Transverse colon (tissue), 4 donors: ENCODE data around the gene EGFR. TPM values are rescaled to one million over a fixed set of nuclear protein-coding genes. Genes with fewer than 3 reads are reported as not detected.

Experiments
- DNase-seq: peaks from one replicate; pipeline ENCODE4 v3.0.0-alpha.2; 2019
- H3K27ac ChIP-seq, 4 donors: fragments of 200-600 bp; sonication (generic); 2 replicates each; pipeline ENCODE4 v1.5.1; 2016 to 2018; ENCODE audit warnings: inconsistent platforms in 4 of 4
- H3K27me3 ChIP-seq: fragments of 200-600 bp; sonication (generic); 2 replicates; pipeline ENCODE4 v1.5.1; 2017; ENCODE audit warnings: inconsistent platforms
- H3K36me3 ChIP-seq, 4 donors: fragments of 200-600 bp; sonication (generic); 2 replicates each; pipeline ENCODE4 v1.5.1; 2017 to 2019; ENCODE audit warnings: inconsistent platforms in 4 of 4
- H3K4me1 ChIP-seq, 4 donors: fragments of 200-600 bp; sonication (generic); 2 replicates each; pipeline ENCODE4 v1.5.1; 2017 to 2020; ENCODE audit warnings: inconsistent platforms in 4 of 4
- H3K4me3 ChIP-seq, 4 donors: fragments of 200-600 bp; sonication (generic); 1 replicate in 1 of 4; 2 replicates in 3 of 4; pipeline versions ENCODE4 v1.5.1 to v1.6.1; 2017 to 2019; ENCODE audit warnings: inconsistent platforms in 4 of 4
- H3K9me3 ChIP-seq, 2 donors: fragments of 200-600 bp; sonication (generic); 2 replicates each; pipeline ENCODE4 v1.5.1; 2017 to 2019; ENCODE audit warnings: inconsistent platforms in 2 of 2
- EP300 ChIP-seq: sonication (generic); formaldehyde crosslinking; IDR thresholded peaks from one replicate; pipeline ENCODE4 v1.6.1; 2017; ENCODE audit warnings: antibody characterized with exemption, low read depth
- POLR2A ChIP-seq: fragments of 450-650 bp; IDR thresholded peaks from one replicate; pipeline ENCODE4 v1.6.1; 2016; ENCODE audit warnings: antibody characterized with exemption, mild to moderate bottlenecking, moderate library complexity
- POLR2AphosphoS5 ChIP-seq, 3 donors: sonication (generic); formaldehyde crosslinking; IDR thresholded peaks; one replicate each; pipeline ENCODE4 v1.6.1; 2016; ENCODE audit warnings: antibody characterized with exemption in 3 of 3
- WGBS, 2 donors: methylation state at CpG; one replicate each; pipeline ENCODE4 v1.1.5; 2018; ENCODE audit warnings: low coverage in 1 of 2; 5-methylcytosine and 5-hydroxymethylcytosine counted together
- in situ Hi-C, 4 donors: fragments of 200-750 bp; cut with MboI; loops; one replicate each; pipeline versions ENCODE4 v1.15.0 to v1.15.1; 2017; ENCODE audit warnings: low sequenced_read_pairs in 3 of 4, low pct_ligation_motif_present in 1 of 4, low pct_unique_long_range_greater_than_20kb in 1 of 4
- intact Hi-C: fragments of 100-400 bp; cut with DNase I; formaldehyde crosslinking; loops from one replicate; pipeline ENCODE4 v1.15.1; 2023; ENCODE audit warnings: low total_unique reads
- total RNA-seq, 4 donors: library from RNA; depleted of rRNA; stranded (reverse); fragments of >200 nt; gene quantifications; one replicate each; pipeline ENCODE4 v1.1.0, GENCODE V29; 2016
- TF ChIP-seq, protein P1 (sequence below), 5 experiments: fragments of 200-600 bp in 3 of 5; fragments of 450-650 bp in 2 of 5; sonication (generic) in 3 of 5; IDR thresholded peaks; 1 replicate in 2 of 5; 2 replicates in 3 of 5; pipeline ENCODE4 v1.5.1; 2016 to 2017; ENCODE audit warnings: antibody characterized with exemption in 5 of 5, inconsistent platforms in 3 of 5, mild to moderate bottlenecking in 2 of 5, moderate library complexity in 1 of 5

Gene EGFR
- total RNA-seq, 4 donors from 2014 or later = 40.0 to 85.7 (median 72.9) TPM

DNA sequence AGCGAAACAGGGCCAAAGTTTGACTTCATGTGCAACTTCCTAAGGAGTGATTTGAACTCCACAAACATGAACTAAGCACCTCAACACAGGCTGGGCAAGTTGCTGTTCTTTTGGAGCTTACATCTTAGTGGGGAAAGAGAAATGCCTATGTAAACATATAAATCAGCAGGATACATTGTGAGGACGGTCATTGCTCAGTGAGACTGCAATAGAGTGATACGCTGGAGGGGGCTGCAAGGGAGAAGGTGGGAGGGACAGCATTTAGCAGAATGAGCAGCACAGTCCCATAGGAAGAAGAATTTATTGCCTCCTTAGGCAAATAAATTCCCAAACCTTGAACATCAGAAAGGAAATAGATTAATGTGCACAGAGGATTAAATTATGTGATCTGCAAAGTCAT, 90.0 kb downstream of the EGFR start:
- no peaks in the 10 kb centered on the region for H3K36me3 ChIP-seq
- no peak for TF ChIP-seq POLR2AphosphoS5 (IDR thresholded peaks at IDR 0.05)
- H3K4me1 ChIP-seq = peaks cover 0 to 14% (median 0%) of the 10 kb centered on the region in 4 donors
- no peaks in the 10 kb centered on the region for H3K27me3 ChIP-seq
- in situ Hi-C loops = no loop called here
- no peak for DNase-seq
- intact Hi-C loops = no loop called here
- no peak overlapping the region for H3K27ac ChIP-seq
- WGBS, 2 donors = 55 to 78% methylated on average over 3 of the region's 3 CpGs
- no peak overlapping the region for H3K4me3 ChIP-seq
- no peaks in the 10 kb centered on the region for H3K9me3 ChIP-seq

DNA sequence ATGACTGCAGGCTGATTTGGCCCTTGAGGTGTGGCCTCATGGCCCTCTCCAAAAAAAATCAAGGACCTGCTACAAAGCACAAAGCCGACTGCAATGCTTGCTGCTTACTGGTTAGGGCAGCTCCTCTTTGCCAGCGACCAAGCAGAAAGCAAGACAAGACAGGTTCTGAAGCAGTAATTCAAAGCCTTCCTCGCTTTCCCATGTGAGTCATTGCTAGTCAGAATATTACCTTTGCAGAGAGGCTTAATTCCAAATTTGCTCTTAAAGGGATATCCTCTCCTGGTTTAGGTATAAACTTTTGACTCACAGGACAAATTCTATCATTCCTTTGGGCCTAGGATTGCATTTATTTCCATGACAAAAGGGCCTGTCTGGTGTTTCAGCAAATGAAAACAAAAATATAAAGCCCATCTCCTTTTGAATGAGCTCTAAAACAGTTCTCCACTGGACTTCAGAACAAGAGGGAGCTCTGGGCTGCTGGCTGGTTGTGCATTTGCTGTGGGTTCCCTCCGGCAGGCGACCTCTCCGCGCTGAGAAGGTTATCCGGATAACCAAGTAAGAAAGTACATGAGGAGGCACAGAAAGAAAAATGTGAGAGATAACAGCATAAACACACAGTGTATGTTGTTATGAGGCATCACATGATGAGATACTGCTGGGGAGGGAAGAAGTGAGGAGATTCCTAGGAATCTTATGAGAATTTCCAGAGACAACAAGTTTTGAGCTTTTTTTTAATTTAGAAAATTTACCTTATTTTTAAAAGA, 90.8 kb downstream of the EGFR start:
- no peak for TF ChIP-seq EP300
- no peak for TF ChIP-seq POLR2AphosphoS5 (IDR thresholded peaks at IDR 0.05)
- no peak for TF ChIP-seq POLR2A
- TF ChIP-seq, protein P1, sequence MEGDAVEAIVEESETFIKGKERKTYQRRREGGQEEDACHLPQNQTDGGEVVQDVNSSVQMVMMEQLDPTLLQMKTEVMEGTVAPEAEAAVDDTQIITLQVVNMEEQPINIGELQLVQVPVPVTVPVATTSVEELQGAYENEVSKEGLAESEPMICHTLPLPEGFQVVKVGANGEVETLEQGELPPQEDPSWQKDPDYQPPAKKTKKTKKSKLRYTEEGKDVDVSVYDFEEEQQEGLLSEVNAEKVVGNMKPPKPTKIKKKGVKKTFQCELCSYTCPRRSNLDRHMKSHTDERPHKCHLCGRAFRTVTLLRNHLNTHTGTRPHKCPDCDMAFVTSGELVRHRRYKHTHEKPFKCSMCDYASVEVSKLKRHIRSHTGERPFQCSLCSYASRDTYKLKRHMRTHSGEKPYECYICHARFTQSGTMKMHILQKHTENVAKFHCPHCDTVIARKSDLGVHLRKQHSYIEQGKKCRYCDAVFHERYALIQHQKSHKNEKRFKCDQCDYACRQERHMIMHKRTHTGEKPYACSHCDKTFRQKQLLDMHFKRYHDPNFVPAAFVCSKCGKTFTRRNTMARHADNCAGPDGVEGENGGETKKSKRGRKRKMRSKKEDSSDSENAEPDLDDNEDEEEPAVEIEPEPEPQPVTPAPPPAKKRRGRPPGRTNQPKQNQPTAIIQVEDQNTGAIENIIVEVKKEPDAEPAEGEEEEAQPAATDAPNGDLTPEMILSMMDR (IDR thresholded peaks at IDR 0.05) = no peak
- no peak overlapping the region for H3K27ac ChIP-seq
- 76 to 79% methylated on average over 5 to 8 of the region's 8 CpGs for WGBS, 2 donors
- DNase-seq = no peak
- no peaks in the 10 kb centered on the region for H3K27me3 ChIP-seq
- H3K4me1 ChIP-seq = peaks cover 0 to 14% (median 0%) of the 10 kb centered on the region in 4 donors
- H3K9me3 ChIP-seq = no peaks in the 10 kb centered on the region
- intact Hi-C loops (no loop called here), in situ Hi-C loops (no loop called here)
- H3K4me3 ChIP-seq = no peak overlapping the region
- H3K36me3 ChIP-seq = no peaks in the 10 kb centered on the region

DNA sequence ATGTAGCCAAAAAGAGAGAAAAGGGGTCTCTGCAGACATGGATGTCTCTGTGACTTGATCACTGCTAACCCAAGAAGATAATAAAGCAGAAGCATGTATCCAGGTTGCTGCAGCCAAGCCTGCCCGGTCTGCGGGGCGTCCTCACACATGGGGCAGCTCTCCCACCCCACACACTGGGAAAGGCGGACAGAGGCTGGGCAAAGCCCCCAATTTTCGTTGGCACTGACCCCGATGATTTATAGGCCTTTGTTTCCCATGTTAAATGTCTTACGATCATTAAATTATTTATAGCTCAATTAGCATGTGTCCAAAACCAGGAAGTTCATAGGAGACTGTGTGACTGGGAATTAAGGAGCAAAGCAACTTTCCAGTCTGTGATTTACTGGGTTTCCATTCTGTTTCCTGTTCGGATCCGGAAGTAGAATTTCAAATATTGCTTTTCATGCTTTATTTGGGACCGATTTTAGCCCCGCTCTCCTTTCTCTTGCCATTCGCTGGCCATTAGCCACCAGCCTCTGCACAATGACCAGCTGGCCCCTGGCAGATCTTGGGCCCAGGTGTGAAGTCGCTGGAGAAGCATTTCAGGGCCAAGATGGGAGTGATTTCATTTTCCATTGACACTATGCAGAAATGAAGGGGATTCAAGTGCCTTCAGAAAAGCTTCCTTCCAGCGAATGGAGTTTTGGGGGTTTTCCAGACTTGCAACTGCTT, 91.6 kb downstream of the EGFR start:
- Histone ChIP-seq H3K9me3 (no peaks in the 10 kb centered on the region), H3K27me3 (no peaks in the 10 kb centered on the region), H3K27ac (peak overlapping the region in 3 of 4 donors; percentile 2 to 17 (median 13)), H3K36me3 (no peaks in the 10 kb centered on the region), H3K4me1 (peaks cover 0 to 10% (median 0%) of the 10 kb centered on the region in 4 donors), H3K4me3 (no peak overlapping the region)
- DNase-seq = no peak
- in situ Hi-C loops = no loop called here
- intact Hi-C loops = no loop called here
- WGBS, 2 donors = 77 to 78% methylated on average over 7 to 14 of the region's 14 CpGs
- TF ChIP-seq POLR2A (no peak), POLR2AphosphoS5 (IDR thresholded peaks at IDR 0.05) (no peak), EP300 (no peak)
- TF ChIP-seq, protein P1 (IDR thresholded peaks at IDR 0.05) = no peak

DNA sequence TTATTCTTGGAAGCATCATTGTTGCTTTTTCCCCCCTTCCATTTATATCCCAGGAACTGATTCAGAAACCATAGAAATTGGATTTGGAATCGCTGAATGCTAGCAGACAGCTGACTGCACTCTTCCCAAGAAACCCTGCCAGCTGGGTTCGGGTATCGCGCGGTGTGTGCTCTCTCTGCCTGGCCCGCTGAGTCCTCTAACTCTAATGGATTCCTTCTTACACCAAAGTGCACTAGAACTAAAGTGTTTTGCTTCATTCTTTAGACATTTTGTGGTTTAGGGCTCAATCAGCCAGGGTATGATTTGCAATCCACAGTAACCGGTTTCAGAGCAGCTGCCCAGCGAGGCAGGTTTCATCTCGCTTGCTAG, 92.2 kb downstream of the EGFR start:
- Histone ChIP-seq H3K27ac (peak overlapping the region in 3 of 4 donors; percentile 2 to 17 (median 13)), H3K4me1 (peaks cover 0 to 10% (median 0%) of the 10 kb centered on the region in 4 donors), H3K27me3 (no peaks in the 10 kb centered on the region), H3K4me3 (no peak overlapping the region), H3K9me3 (no peaks in the 10 kb centered on the region), H3K36me3 (no peaks in the 10 kb centered on the region)
- in situ Hi-C loops (no loop called here), intact Hi-C loops (no loop called here)
- TF ChIP-seq POLR2AphosphoS5 (IDR thresholded peaks at IDR 0.05) = no peak
- no peak for TF ChIP-seq EP300
- TF ChIP-seq, protein P1 (IDR thresholded peaks at IDR 0.05) = no peak
- TF ChIP-seq POLR2A = no peak
- 61 to 65% methylated on average over 3 to 9 of the region's 9 CpGs for WGBS, 2 donors
- no peak for DNase-seq
